Cardiac fibroblast (primary cell): Measurements from ENCODE around the gene CIDEB.

Experiments used
- DNase-seq, 2 donors: peaks; one replicate each; pipeline versions ENCODE4 v3.0.0 to v3.0.0-alpha.2; 2010; ENCODE audit warnings: low read depth in 2 of 2
- H3K4me3 ChIP-seq, 2 donors: replicated peaks in 1 of 2; 1 replicate in 1 of 2; 2 replicates in 1 of 2; pipeline ENCODE4 v1.5.1; 2011; ENCODE audit warnings: low read depth in 2 of 2, low read length in 2 of 2, mild to moderate bottlenecking in 2 of 2, moderate library complexity in 1 of 2
- TF ChIP-seq, protein P1 (sequence below): IDR thresholded peaks from one replicate; pipeline ENCODE4 v1.5.1; 2011; ENCODE audit warnings: low read depth, mild to moderate bottlenecking, low read length, inconsistent platforms

The CIDEB gene

DNA sequence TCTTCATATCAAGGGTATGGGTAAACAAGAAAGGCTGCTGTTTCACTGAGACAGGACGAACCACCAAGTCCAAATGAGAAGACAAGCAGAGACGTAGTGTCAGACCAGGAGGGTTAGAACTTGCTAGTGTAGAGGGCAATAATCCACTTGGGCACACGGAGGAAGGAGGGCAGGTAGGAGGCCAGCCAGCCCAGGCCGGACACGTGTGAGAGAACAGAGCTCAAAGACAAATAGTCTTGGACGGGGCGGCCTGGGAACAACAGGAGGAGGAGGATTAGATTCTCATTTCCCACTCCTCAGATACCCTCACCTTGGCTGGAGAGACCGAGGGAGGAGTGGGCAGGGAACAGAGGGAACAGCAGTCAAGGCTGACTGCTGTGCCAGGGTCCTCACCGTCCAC, 17.0 kb downstream of the CIDEB start:
- TF ChIP-seq, protein P1, sequence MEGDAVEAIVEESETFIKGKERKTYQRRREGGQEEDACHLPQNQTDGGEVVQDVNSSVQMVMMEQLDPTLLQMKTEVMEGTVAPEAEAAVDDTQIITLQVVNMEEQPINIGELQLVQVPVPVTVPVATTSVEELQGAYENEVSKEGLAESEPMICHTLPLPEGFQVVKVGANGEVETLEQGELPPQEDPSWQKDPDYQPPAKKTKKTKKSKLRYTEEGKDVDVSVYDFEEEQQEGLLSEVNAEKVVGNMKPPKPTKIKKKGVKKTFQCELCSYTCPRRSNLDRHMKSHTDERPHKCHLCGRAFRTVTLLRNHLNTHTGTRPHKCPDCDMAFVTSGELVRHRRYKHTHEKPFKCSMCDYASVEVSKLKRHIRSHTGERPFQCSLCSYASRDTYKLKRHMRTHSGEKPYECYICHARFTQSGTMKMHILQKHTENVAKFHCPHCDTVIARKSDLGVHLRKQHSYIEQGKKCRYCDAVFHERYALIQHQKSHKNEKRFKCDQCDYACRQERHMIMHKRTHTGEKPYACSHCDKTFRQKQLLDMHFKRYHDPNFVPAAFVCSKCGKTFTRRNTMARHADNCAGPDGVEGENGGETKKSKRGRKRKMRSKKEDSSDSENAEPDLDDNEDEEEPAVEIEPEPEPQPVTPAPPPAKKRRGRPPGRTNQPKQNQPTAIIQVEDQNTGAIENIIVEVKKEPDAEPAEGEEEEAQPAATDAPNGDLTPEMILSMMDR: no peak
- DNase-seq: no peak
- no peak overlapping the region for H3K4me3 ChIP-seq

- no peak for DNase-seq
- no peak overlapping the region for H3K4me3 ChIP-seq
- TF ChIP-seq, protein P1: no peak
These were observed 18.0 kb downstream of the CIDEB start for GRCh38 chr14:24289649-24290280.

DNA sequence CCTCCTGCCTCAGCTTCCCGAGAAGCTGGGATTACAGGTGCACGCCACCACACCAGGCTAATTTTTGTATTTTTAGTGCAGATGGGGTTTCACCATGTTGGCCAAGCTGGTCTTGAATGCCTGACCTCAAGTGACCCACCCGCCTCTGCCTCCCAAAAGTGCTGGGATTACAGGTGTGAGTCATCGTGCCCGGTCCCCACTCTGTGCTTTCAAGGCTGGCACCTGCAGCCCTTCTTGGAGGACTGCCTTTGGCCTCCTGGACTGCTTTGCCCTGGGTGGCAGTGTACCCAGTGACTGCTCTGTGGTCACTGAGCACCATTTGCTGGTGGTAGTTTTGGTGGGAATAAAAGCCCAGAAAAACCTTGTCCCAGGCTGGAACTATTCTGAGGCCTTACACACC, 20.8 kb downstream of the CIDEB start:
- TF ChIP-seq, protein P1: no peak
- H3K4me3 ChIP-seq: no peak overlapping the region
- no peak for DNase-seq

- H3K4me3 ChIP-seq: no peak overlapping the region
- TF ChIP-seq, protein P1: no peak
- no peak for DNase-seq
These were observed 22.4 kb downstream of the CIDEB start for GRCh38 chr14:24285351-24285750.

GRCh38 chr14:24284501-24285035, 23.2 kb downstream of the CIDEB start:
- no peak overlapping the region for H3K4me3 ChIP-seq
- no peak for DNase-seq
- TF ChIP-seq, protein P1: no peak

- DNase-seq: no peak
- TF ChIP-seq, protein P1: no peak
- no peak overlapping the region for H3K4me3 ChIP-seq
These were observed 23.8 kb downstream of the CIDEB start for GRCh38 chr14:24283796-24284460.
